ENCODE data around the gene CNNM3.

Gene CNNM3

DNA sequence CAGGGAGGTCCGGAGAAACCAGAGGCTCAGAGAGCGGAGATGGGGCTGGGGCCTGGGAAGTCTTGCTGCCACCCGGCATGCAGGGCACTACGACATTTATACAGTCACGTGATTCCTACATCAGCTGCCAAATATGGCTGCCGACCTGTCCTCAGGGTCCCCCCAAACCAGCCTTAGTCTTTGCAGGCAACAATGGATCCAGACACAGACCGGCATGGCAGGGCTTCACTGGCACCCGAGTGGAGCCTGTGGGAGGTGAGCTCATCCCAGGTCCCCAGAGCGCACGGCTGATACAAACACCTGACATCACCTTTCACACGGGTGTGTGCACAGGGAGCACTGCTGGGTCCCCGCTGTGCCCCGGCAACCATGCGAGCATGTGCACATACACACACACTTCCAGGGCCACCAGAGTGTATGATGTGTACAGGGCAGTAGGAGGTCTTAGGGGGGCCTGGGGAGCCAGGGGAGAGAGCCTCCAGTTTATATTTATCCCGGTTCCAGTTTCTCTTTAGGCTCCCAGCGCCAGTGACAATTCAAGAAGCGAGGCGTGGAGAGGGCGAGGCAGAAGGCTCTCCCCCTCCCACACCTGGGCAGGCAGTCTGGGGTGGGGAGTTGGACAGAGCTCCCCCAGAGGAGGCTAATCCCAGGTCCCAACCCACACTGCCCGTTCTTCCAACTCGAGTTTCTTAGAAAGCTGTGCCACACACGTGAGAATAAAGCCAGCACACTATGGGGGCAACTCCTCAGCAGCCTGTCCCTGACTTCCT, 51.1 kb downstream of the CNNM3 start:
- DNase-seq = peak; percentile 10

DNA sequence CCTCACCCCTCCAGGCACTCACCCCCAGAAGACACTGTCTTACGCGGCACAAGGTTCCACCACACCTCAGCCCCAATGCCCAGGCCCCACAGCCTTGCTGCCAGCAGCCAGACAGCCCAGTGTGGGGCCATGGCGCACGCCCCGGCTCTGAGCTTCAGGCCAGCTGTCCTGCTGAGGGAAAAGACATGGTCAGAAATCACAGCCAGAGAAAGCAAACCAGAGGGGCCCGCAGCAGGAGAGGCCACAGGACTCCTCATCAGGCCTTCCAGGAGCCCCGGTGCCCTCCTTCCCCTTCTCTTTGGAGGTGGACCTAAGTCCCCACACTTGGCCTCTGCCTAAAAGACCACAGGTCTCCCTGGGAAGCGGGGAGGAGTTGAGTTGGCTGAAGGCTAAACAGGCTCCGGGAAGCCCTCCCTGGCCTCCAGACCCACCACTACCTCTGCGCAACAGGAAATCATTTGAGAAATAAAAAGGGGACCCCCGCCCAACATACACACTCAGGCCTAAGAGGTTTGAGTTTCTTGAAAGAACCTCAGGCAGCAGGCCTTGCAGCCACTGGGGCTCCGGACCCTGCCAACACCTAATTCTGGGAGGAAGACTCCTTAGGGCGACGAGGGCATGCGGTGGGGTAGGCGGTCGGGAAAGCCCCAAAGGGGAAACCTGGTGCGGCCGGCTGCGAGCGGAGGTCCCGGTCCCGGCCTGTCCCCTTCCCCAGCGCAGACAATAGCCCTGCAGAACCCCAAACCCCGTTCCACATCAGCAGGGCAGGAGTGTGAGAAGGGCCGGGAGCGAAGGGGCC, 51.9 kb downstream of the CNNM3 start:
- no peak for DNase-seq

DNA sequence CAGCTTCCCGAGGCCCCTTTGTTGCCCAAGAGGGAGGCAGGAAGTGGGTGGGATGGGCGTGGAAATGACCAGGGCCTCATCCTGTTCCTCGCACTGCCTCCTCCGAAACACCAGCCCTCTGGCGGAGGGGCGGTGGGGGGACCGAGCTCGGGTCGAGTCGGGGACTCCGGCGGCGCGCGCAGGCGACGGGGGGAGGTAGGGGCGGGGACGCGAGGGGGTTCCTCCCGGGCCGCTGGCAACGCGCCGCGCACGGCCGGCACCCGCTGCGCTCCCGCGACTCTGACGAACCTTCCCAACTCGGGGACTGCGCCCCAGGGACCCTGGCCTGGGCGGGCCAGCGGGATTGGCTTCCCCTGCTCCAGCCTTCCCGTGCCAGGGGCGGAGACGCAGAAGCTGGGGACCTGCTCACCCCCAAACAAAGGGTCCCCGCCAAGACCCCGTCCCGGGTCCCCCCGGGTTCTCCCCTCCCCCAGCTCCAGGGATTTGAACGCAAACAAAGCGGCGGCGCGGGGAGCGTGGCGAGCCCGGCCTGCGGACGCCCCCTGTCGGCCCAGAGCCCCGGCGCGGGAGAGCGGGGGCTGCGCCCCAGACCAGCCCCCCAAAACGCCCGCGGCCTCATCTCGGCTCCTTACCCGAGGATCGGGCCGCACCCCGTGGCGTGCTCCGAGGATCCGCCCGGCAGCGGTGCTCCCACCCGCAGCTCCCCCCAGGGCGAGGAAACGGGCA, 52.6 kb downstream of the CNNM3 start:
- DNase-seq = peak; percentile 55

DNA sequence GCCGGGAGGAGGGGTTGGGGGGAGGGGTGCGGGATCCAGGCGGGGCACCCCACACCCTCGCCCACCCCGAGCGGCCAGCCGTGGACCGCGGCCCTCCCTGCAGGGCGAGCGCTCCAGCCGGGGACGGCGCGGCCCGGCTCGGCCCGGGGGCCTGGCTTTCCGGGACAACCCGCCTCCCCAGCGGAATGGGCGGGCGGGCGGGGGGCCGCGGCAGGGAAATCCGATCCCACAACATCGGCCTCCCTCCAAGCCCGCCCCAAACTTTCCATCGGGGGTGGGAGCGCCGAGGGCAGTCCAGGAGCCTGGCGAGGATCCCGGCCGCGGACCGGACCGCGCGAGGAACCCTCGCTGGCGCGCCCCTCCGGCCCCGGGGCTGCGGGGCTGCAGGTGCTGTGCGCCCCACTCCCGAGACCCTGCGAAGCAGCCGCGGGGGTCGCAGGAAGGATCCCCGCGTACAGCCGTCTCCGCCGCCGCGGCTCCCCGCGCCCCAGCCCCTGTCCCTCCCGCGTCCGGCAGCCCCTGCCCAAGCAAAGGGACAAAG, 53.3 kb downstream of the CNNM3 start:
- no peak for DNase-seq

DNA sequence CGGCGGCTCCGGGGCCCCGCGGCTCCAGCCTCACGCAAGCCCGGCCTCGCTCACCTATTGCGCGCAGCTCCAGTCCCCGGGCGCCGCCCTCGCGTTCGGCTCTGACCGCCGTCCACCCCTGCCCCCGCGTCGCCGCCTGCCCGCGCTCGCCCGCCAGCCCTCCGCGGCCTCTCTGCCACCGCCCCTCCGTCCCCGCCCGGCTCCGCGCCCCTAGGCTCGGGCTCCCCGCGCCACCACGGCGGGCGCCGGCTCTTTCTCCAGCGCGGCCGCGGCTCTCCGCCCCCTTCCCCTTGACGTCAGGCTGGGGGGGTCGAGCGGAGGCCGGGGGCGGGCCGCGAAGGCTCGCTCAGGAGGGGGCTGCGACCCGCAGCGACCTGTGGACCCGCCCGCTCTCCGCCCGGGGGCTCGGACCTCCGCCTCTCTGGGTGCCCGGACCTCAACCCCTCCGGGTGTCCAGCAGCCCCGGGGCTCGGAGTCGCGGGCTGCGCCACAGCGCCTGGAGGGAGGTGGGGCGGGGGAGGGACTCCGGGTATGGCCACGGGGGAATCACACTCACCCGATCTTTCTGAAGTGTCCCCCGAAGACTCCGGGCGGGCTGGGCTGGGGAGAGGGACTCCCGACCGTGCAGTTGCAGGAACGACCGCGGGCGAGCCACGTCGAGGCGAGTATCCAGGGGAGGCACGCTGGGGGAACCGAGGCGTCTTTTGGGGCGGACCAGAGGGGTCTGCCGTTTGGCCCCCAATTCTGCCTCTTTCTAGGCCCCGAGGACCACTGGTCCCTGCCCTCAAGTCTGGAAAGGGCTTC, 54.0 kb downstream of the CNNM3 start, which contains the start of gene SEMA4C:
SEMA4C (minus strand) TSS at position 259 of the 804 bp plus-strand sequence. CDS start 2,194 bp downstream, outside the sequence.
- peak; percentile 33 for DNase-seq

DNA sequence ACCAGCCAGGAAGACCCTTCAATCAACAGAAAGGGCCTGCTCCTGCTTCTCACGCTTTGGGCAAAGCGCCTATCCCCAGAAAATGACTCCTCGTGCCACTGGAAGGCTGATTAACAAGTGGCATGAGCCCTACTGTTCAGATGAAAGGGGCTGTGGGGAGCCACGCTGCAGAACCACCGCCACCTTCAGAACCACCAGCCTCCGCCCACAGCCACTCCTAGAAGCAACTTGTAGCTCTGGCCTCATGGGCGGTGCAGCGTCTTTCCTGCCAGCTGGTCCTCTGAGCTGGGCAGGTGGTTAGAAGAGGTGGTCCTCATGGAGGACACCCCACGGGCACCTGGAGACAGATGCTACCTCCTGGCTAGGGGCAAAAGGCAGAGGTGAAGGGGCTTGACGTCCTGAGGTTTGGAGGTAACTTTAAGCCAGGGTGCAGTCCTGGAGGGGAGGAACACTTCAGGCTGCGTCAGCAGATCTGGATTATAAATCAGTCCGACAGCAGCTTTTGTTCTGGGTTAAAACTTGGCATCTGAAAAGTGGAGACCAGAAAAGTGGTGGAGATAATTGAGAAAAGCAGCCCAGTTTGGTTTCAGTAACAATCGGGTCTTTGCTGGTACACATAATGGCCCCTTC, 54.7 kb downstream of the CNNM3 start:
- DNase-seq = peak; percentile 76

DNA sequence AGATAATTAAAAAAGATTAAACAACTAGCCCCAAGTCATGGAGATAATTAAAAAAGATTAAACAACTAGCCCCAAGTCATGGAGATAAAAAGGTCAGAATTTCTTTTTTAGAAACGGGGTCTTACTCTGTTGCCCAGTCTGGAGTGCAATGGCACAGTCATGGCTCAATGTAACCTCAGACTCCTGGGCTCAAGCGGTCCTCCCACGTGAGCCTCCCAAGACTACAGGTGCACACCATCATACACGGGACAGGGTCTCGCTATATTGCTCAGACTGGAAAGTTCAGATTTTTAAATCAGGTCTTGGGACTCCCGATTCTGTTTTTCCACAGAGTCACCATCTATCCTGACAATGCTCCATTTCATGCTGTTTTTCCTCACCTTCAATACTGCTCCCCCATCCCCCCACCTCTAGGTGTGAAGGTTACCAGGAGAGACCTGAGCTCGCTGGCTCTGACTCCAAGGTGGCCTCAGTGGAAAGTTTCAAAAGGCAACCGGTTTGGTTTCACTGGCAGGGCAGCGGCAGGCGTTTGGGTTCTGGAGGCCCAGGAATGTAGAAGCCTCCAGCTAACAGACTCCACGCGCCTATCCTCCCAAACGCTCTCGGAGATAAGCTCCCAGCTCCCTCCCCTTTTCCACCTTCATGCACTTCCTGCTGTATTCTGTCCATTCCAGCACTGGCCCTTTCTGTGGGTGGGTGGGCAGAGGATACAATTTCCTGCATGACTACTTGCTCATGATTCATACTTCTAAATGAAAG, 56.7 kb downstream of the CNNM3 start:
- DNase-seq = no peak

DNA sequence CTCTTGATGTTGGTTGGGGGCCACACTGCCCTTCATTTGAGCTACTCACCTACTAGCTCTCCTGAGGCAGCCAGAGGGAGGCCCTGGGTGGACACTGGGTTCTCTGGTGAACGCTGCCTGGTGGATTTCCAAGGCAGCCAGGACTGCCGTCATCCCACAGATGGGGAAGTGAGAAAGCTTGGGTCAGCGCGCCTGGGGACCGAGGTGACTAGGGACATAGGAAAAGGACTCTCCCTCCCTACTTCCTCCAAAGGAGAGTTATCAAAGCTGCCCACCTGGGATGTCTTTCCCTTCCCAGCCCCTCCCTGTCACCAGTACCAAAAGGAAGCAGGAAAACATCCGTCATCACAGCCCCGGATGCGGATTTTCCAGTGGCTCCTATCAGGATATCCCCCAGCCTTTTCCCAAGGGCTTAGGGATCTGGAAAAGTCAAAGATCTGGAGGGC, 57.6 kb downstream of the CNNM3 start:
- no peak for DNase-seq

DNA sequence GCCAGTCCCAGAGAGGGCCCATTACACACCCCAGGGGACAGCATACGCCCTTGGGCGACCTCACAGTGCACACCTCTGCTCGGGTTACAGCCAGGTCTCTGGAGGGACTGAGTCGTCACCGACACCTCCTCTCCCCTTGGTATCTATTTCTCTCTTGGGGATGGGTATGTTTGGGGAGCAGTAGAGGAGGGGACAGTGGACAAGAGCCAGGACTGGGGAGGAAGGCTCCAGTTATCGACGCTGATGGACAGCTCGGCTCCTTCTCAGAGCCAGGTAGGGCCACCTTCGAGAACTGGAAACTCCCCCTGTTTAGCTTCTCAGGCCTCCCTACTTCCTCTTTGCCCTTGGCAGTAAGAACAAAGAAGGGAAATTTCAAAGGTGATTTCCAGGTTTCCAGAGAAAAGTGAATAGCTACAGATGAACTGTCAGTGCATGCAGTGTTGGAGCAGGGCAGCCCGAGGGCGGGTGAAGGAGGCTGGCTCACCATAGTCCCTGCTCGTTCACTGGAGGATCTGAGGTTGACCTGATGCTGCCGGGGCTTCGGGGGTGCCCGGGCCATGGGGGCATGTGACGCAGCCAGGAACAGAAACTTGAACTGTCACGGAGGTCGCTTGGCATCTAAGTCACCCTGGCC, 58.2 kb downstream of the CNNM3 start:
- no peak for DNase-seq

DNA sequence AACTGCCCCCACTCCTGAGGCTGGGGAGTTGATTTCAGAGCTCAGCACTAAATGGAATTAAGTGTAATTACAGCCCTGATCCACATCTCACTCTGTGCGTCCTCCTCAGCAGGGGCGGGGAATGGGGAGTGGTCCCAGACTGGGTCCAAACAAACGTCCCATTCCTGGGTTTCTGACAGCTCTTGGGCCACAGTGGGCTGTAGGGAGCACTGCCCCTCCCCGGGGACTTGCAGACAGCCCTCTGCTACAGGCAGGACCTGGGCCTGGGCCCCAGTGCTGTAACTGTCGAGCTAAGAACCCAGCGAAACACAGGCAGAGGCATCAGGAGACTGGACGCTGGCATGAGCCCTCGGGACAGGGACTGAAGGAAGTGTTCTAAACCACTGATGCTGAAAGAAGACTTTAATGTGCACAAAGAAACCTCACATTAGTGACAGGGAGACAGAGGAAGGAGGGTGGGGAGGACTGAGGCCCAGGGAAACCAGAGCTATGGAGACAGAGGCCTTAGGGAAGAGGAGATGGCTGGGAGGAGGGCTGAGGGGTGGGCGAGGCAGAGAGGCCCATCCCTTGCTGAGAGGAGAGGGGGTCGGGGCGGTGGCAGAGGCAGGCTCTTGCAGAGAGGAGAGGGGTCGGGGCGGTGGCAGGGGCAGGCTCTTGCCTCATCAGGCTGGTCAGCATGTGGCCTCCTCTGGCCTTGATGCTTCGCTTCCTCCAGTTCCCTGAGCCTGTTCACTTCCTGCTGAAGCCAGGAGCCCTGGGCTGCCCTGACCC, 59.6 kb downstream of the CNNM3 start:
- DNase-seq = no peak

DNA sequence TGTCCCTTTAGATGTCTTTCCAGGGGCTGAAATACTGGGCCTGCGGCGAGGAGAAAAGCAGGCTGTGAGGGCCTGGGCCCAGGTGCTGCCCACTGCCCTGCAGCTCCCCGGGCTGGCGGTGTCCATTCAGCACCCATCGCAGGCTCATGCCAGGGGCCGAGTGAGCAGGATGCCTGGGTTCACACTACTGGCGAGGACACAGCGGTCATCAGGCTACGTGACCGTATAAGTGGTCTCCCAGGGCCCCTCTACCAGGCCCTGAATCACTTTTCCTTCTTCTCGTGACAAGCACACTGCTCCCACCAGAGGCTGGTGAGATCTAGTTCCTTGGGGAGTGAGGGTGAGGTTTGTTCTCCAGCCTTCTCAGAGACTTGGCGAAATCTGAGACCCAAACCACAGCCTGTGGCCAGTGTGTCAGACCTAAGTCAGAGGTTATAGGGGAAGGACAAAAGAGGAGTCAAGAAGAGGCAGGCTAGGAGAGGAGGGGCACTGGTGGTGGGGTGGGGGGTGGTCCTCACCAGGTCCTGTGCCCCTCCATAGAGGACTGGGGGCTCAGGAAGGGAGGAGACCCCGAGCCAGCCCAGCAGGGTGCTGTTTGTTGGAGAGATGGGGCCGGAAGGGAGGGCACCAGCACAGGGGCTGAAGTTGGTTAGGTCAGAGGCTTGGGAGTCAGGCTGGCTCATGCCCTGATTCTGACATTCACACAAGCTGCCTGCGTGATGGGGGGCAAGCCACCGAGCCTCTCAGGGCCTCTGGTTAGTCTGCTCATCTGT, 60.4 kb downstream of the CNNM3 start:
- no peak for DNase-seq

DNA sequence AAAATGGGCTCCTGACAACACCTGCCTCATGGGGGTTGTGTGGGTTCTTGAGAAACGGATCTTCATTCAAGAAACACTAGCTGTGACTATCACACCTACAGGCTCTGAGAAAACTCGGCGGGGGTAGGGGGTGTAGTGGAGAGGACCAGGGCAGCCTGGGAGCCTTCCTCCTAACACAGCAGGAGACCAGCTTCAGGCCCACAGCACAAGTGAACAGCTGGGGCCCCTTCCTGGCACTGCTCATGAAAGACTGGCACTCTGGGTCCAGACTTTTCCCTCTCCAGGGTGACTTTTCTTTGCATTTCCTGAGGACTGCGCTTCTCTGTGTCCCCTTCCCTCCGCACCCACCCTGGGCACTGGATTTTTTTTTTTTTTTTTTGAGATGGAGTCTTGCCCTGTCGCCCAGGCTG, 61.0 kb downstream of the CNNM3 start:
- no peak for DNase-seq

DNA sequence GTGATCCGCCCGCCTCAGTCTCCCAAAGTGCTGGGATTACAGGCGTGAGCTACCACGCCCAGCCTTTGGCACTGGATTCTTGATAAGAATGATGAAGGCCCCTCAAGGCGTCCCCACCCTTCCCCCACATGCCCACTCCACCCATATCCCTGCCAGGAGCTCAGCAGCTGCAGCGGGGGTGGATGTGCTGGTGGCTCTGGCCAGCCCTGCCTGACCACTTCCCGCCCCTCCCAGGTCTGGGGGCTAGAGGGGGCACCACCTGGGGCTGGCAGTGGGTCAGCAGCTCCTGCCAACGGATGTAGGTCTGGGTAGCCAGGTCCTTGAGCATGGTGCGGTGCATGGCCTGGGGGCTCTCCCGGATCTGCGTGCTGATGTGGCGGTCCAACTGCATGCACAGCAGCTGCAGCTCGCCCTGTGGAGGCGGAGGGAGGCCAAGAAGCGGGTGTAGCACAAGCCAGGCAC, 61.6 kb downstream of the CNNM3 start:
- DNase-seq = no peak

DNA sequence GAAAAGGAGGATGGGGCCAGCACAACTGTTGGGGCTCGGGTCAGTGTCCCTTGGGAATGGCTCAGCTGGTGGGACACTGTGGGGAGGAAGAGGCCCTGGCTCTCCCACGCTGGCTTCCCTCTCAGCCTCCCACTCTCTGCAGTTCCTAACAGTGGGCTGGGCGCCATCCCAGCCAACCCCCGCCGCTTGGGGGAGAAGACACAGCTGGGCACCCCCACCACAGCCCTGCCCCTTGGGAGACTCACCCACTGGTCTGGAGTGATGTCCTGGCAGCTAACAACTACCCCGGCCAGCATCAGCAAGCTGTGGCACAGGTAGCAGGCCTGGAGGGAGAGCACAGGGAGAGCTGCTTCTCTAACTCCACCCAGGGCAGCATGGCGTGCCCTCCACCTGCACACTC, 62.1 kb downstream of the CNNM3 start:
- DNase-seq = no peak

DNA sequence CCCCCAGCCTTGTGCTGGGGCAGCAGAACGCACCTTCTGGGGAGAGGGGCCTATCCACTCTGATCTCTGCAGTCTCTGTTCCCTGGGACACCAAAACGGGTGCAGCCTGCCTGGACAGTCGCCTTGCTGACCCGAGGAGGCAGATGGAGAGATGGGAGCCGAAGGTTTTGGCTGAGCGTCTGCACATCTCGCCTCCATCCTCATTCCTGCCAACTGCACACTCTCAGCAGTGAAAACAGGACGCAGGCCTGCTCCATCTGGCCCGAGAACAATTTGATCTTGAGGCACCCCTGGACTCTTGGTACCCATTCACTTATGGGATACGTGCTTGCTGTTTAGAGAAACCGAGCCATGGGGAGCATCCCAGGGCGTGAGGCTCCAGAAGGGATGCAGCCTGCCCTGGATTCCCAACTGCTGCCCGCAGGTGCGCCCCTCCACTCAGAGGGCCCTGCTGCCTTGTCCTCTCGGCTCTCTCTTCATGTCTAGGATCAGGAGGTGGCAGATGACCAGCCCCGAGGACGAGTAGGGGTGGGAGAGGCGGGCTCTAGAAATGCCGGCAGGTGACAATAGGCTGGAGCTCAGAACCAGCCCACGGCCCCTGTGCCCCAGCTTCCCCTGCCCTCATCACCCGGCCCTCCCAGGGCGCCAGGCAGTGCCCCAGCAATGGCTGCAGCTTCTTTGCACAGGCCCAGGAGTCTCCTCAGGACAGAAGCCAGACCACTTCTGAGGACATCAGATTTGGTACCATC, 62.9 kb downstream of the CNNM3 start:
- no peak for DNase-seq

DNA sequence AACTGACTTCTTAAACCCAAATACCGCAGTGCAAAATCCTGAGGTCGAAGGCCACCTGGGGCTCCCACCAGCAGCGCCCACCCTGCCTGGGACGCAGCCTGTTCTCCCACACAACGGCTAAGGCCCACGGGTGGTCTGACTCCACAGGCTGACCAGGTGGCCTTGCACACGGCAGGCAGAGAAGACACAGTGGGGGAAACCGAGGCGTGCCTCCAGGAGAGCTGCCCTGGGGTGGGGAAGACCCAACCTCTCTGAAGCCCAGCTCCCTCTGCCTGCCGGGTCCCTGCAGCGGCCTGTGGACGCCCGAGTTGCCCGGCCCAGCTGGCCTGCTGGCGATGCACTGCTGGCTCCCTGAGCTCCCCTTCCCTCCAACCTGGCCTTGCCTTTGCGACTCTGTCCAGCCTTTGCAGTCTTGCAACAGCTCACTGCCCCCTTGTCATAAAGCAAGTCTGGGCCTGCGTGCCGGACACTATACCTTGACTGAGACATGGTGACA, 63.5 kb downstream of the CNNM3 start:
- DNase-seq = no peak

DNA sequence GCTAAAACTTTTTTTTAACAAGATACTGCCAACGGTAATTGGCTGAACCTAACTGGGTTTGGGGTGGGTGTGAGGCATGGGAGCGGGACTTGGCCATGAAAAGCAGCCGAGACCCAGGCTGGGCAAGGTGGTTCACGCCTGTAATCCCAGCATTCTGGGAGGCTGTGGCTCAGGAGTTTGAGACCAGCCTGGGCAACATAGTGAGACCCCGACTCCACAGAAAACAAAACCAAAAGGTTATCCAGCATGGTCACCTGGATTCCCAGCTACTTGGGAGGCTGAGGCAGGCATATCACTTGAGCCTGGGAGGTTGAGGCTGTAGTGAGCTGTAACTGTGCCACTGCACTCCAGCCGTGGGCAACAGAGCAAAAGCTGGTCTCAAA, 64.8 kb downstream of the CNNM3 start:
- no peak for DNase-seq

Measured in DMS79 treated with DMSO at 0.1 percent for 48 hours (cell line).